Stimulated activated CD4-positive, alpha-beta T cell treated with anti-CD3 and anti-CD28 coated beads, TNF-alpha, amount 100 ng/mL, for 24 hours (primary cell): Measurements from ENCODE around the gene ABLIM1.

Experiments used
- DNase-seq, 3 experiments: peaks; one replicate each; pipeline ENCODE4 v3.0.0-alpha.2; 2020; ENCODE audit warnings: low read depth in 3 of 3

ABLIM1 gene

DNA sequence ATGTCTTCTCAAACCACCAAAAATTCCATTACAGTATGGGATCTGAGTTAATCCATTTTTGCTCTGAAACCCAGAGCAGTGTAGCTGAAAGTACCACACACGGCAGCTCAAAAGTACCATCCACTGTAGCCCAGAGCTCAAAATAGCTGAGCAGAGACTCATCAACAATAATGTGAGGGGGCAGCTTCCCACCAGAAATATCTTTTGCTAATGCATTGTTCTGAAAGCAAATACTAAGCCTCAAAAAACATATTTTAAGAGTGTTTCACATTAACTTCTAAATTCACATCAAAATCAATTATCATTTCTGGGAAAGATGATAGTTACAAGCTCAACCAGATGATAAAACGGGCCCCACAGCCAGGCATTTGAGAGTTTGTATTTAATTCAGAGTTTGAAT lies 73.7 kb downstream of the ABLIM1 start:
- DNase-seq, result no peak

DNA sequence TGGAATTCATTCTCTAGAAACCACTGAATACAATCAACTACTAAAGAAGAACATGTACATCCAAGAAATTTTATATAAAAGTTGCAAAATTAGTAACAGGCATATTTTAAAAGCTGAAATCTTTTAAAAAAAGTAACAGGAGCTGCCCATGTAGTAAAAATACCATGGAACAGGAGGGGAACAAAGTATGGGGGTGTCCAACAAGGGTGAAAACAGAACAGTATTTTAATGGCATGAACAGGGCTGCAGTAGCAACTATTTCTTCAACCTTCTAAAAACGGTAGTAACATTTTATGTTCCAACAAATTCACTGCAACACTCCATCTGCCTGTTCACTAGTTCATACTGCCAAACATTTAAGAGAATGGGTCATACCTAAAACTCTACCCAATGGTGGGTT lies 77.0 kb downstream of the ABLIM1 start:
- no peak for DNase-seq

DNA sequence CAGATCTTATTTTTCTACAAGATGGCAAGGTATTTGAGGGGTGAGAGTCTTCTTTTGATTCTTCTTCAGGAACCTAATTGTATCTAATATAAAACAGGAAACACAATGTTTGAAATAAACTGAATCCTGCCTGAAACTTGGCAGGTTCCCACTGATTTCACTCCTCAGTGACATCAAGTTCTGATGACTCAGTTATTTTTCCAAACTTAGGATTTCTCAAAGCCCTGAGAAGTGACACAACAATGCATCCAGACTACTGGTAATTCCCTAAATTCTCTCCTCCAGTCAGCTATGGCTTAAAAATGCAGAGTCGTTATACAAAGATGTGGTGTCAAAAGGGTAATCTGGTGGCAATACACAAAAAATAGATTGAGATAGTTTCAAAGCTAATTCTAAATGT lies 80.9 kb downstream of the ABLIM1 start:
- no peak for DNase-seq

DNA sequence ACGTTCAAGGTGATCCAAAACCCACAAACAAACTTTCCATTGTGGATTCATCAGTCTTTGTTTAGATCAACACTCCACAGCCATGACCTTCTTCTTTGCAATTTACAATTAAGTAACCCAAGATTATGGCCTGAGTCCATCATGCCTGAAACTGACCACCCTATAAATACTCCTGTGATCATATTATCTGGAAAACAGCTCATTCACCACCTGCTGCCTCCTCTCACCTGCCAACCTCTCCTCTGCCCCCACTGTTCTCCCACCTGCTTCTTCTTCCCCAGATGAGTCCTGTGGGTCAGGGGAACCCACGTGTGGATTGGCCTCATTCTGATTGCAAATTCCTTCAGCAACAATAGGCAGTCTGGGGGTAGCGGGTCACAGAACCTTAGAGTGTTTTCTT lies 81.4 kb downstream of the ABLIM1 start:
- DNase-seq, result no peak

DNA sequence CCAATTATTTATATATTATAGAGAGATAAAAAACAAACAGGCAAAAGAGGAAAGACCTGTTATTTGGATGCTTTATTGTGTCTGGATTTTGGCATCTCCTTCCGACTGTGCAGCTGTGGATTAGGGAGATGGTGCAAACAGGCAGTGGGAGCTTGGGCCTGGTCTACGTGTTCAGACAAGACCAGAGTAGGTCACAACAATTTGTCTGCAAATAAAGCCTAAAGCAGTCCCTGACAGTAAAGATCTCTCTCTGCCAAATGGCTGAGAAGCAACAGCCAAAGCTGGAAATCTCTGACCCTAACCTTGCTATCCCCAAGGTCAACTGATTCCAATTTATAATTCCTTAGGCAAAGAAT lies 82.0 kb downstream of the ABLIM1 start:
- DNase-seq, result no peak

DNA sequence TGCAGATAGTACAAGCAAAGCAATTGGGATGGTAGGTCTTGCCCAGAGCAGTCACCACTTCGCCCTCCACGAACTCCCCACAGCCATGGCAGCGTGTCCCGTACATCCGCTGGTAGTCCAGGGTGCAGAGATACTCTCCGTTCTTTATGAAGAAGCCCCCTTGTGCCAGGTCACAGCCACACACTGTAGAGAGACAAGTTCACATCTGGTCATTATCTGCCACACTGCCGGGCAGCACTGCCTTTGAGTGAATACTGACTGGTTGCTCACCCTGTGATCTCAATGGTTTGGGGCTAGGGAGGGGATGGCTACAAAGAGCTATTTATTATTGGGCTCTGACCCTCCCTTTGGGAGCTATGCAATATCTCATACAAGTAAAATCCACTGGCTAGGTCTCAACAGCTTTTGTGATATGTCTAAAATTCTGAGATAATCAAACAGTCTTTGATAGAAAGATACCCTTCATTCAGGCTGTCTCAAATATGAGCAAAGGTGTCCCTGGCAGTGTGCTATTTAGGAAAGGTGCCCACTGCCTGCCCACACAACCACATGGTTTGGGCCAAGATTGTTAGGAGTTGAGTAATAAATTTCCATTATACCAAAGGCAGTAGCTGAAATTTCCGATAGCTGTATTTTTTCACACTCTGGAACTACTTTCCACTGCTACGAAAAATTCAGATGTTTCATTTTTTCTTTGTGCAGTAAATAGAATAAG lies 82.5 kb downstream of the ABLIM1 start:
- DNase-seq, result no peak

DNA sequence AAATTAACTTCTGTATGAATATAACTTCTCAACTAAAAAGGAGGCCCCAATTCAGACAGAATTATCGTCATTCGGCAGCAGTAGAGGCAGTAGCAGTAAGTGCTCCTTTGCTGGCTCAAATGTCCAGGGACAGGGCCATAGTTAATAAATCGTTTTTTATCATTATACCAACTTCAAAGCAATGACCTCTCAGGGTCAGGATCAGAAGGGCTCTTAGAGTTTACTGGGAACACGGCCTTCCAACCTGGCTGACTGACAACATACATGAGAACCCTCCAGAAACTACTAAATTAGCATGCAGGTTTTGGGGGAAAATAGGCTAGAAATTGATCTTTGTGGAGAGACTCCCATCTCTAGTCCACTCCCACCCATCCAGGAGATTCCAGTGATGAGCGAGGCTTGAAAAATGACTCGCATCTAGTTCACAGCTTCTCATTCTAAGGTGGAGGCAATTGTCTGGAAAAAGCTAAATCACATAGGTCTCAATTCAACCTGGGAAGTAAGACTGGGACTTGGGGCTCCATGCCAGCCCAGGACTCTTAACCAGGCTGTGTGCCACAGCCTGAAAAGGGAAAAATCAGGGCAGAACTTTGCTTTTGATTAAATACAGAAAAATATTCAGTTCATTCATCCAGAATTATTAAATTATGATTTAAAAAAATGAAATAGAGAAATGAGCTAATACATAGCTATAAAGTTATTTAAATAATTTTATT lies 84.6 kb downstream of the ABLIM1 start:
- DNase-seq, result no peak

DNA sequence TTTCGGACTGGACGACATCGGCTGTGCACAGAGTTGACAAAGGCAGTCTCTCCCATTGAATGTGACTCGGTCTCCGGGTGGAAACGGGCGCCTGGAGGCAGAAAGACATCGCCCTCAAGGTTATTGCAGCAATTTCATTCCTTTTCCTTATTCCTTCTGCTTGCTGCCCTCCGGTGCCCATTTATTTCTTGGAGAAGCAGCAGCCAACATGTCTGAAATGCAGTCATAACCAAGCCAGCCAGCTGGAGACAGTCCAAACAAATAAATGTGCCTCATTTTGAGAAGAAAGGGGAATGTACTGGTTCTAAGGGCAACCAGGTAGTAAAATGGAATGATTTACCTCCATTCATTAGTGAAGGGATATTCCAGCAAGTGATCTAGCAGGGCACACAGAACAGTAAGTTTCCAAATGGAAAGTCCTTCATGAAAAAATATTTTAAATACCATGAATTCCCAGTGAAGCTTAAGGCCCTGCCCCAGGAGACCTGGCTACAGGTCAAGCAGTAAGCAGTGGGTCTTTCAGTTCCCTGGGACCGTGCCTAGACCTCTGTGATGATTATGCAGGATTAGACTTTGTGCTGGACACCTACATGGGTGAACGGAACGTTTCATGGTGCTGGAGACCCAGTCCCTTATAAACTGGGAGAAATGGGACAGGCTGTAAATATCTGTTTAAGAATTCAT lies 86.6 kb downstream of the ABLIM1 start:
- DNase-seq, result no peak

DNA sequence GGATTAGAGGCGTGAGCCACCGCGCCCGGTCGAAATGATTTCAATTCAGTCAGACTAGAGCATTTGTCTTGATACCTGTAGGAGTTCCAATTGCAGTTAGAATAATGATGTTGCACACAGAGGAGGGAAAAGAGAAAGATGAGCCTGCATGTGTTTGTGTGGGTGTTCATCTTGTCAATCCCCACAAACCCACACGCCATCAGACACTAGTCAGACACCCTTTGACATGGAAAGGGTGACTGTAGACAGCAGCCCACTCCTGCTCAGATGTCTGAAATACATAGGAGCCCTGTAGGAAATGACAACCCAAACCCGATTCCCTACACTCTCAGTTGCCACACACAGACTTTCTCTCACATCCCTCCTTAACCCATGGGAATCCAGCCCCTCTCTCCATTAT lies 92.0 kb downstream of the ABLIM1 start:
- no peak for DNase-seq

DNA sequence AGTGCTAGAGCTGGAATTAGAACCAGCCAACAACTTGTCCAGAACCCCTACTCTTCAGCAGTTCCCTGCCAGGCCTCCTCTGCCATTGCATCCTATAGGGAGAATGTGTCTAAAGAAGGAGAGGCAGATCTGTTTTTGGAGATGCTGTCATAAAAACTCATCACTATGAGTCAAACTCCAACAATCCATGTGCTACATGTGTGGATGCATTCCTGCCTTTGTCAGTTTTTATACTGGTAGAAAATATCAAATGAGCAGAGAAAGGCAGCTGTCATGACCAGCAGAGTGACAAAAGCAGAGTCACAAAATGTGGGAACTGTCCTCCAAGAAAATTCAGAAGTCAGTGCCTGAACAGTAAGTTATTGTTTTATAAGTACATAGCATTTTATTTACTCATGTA lies 93.0 kb downstream of the ABLIM1 start:
- no peak for DNase-seq

DNA sequence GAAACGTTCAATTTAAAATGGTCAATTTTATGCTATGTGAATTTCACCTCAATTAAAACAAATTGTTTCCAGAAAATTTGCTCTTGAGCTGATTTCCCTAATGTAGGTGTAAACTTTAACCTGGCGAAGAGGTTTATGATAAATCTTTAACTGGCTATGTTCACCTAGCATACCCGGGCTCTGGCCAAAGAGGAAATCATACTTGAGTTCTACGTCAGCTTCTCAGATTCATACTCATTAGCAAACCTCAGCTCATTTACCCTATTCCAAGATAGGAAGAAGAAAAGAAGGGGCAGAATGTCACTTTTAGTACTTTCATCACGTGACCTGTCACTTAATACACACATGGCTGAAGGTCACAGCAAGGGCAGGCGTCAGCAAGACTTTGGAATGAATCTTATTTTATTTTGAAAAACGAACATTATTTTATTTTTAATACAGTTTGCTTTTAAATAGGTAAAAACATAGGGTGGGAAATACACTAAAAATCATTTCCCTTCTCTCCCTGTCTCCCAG lies 97.0 kb downstream of the ABLIM1 start:
- DNase-seq, result no peak

DNA sequence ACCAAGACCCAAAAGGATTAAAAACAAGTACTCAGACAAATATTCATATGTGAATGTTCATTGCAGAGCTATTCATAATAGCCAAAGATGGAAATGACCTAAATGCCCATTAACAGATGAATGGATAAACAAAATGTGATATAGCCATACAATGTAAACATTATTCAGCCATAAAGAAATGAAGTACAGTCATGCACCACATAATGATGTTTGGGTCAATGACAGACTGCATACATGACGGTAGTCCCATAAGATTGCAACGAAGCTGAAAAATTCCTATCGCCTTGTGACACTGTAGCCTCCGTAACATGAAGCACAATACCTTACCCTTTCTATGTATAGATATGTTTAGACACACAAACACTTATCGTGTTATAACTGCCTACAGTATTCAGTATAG lies 97.9 kb downstream of the ABLIM1 start:
- DNase-seq, result no peak

DNA sequence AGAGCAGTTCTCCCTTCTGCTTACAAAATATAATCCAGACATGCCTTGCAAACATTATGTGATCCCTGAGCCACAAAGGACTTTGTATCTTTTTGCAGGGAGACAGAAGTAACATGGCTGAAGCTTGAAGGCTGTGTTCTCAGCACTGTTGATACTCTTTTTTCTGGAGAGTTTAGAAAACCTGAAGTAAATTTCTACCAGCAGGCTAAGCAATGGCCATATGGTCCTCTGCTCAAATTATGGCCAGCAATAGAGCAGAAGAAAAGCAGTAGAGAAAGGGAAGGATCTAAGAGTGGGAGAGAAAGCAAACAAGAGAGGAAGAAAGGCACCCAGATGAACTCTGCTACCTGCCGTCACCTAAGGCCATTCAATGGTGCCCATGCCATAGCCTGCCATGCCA lies 98.4 kb downstream of the ABLIM1 start:
- no peak for DNase-seq

DNA sequence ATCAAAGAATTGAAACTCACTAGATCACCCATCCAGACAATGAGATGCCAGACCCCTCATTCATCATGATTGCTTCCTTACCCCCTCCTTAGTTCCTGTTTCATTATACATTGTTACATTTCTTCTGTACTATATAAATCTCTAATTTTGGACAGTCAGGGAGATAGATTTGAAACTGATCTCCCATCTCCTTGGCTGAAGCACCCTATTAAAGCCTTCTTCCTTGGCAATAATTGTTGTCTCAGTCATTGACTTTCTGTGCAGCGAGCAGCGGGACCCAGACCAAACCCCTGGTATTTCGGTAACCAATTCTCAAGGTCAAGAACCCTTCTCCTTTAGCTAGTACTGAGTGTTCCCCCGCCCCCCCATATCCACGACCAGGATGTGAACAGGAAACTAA lies 100.2 kb downstream of the ABLIM1 start:
- DNase-seq, result no peak

DNA sequence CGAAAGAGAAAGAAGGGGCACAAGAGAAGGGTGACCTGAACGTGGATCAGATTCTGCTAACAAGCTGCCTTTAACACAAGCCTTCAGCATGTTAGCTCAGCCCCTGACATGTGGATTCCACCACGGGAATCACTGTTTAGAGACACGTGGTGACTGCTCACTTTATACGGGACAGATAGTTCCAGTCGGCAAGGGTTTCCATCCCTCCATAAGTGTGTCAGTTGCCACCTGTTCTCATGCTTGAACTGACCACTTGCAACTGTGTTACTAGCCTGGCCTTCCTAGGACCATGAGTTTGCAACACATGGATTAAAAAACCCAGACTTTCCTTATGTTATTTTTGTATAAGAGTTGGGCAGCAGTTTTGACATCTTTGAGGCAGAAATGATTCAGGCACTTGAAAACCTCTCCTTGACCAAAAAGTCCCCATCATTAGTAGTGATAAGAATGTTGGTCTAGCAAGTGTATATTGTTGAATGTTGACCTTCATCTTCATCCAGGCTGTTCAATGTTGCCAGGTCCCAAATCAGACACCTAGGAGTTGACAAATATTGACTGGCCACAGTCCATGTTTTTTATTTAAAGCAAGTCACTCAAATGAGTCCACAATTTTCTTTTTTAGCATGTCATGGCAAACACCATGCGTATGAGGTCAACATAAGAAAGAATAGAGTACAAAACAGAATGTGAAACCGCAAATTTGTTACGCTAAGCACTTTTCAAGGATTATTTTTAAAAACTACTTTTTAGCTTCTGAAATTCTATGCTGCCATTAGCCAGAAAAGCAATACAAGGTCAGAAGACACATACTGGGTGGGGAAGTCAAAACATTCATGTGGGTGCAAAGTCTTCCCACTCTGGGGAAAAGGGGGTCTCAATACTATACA lies 101.6 kb downstream of the ABLIM1 start:
- no peak for DNase-seq

DNA sequence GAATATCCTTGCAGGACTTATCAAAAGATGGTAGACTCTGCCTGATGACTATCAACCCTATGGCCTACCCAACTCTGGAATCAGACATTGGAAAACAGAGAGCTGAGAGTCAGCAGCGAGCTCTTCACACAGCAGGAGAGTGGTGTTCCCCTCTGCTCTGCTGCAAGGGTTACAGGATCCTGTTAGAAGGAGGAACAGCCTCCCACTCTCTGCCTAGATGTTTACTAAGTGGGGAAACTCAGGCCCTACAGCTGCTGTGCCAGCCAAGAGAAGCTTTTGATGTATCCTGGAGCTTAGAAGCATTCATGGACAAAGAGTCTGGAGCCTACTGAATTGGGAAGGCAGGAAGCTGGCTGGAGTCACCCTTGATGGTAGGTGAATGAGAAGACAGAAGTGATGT lies 104.6 kb downstream of the ABLIM1 start:
- DNase-seq, result no peak

DNA sequence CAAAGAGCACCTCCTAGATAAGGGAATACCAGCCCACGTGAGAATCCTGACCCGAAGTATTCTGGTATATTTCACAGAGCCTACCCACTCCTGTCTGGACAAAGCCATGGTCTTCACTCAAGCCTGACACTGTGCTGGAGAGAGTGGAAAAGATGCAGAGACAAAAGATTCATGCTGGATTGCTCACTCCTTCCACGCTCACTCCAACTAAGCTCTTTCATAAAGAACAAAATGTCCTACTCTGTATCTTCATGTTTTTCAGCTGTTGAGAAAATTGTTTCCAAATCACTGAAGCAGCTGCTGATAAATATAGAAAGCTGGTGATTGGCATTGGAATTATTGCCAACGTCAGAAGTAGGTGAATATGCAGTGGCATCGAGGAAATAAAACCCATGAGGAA lies 106.0 kb downstream of the ABLIM1 start:
- no peak for DNase-seq

DNA sequence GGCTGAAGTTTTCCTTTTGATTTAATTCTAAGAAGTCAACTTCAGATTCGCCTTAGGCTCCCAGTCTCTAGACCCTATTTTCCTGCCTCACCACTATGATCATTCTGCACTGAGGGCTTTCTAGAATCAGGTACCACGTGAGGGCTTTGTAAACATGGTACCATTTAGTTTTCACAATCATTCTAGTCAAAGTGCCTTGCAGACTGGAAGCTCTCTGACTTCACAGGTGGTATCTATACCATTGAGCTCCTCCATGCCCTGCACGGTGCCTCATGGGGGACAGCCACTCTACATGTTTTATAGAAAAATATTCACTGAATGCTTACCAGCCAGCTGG lies 106.5 kb downstream of the ABLIM1 start:
- no peak for DNase-seq

DNA sequence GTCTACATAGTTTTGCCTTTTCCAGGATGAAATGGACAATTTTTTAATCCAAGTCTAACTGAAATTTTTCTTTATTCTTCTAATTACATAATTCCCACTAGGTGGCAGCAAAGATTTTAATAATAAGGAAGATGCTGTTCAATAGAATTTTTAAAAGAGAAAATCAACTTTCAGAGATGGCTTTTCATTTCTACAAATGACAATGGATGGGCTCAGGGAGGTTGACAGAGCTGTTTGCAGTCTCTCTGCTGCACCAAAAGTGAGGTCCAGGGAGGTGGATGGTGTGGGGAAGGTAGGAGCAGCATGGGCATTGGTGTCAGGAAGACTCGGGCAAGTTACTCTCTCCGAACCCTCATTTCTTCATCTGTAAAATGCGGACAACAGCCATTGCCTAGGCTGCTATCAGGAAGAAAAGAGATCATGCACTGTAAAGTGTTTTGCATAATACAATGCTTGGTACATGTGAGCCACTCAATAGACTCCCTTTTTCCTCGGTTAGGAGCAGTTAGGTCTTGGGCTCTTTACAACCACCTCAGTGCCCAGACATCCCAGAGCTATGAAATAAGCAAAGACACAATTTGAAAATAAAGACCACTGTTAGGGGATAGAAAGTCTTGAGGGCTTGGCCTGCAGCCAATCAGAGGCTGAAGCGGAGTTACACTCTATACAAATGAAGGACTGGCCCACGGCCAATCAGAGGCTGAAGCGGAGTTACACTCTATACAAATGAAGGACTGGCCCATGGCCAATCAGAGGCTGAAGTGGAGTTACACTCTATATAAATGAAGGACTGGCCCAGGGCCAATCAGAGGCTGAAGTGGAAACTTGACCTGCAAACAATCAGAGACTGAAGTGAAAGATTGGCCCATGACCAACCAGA lies 107.1 kb downstream of the ABLIM1 start:
- DNase-seq, result no peak

DNA sequence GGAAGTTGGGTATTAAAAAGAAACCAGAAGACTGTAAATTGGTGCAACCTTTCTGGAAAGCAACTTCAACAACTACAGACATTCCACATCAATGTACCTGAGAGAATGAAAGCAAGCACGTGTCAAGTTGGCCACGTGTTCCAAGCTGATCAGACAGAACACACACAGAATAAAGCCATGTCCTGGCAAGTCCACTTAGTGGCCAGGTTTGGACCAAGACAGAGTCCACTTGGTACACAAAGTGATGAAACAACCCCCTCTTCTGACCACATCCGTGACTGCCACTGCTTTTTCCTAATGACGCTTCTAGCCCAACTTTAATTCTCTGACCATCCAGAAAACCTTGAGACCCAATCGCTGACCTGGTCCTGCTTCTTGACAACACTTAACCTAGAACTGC lies 109.4 kb downstream of the ABLIM1 start:
- DNase-seq, result no peak

DNA sequence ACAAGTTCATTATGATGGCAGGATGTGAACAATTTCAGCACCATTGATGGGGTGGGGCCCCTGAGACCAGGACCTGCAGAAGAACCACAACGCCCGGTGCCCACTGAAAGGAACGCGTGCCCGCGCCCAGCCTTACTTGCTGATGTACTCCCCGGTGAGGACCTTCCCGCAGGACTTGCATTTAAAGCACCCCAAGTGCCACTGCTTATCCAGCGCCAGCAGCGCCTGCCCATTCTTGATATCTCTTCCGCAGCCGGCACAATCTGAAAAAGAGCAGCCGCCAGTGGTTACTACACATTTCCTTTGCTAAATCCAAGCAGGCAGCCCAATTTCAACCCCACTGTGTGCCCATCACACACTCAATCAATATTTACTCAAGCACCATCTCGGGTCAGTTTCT lies 110.6 kb downstream of the ABLIM1 start:
- no peak for DNase-seq
